Loucy (cell line): ENCODE data around the gene AIG1.

ENCODE experiments used
- H2AFZ ChIP-seq: fragments of 200-600 bp; sonication (generic); 2 replicates; pipeline ENCODE4 v1.6.0; 2016; ENCODE audit warnings: antibody characterized with exemption, mild to moderate bottlenecking, low read length, moderate library complexity
- H3F3A ChIP-seq: fragments of 200-600 bp; 2 replicates; pipeline ENCODE4 v1.6.0; 2016; ENCODE audit warnings: antibody characterized with exemption, low read depth, mild to moderate bottlenecking
- H3K27me3 ChIP-seq: fragments of 200-600 bp; sonication (generic); 2 replicates; pipeline ENCODE4 v1.6.1; 2014; ENCODE audit warnings: low read length, mild to moderate bottlenecking; ENCODE audit not compliant: insufficient read depth, poor library complexity, severe bottlenecking
- H3K36me3 ChIP-seq: fragments of 200-600 bp; sonication (generic); 2 replicates; pipeline ENCODE4 v1.6.1; 2016; ENCODE audit warnings: low read length; ENCODE audit not compliant: insufficient read depth
- H3K4me1 ChIP-seq: fragments of 200-600 bp; sonication (generic); 2 replicates; pipeline ENCODE4 v1.5.1; 2014; ENCODE audit warnings: low read length, mild to moderate bottlenecking; ENCODE audit not compliant: insufficient read depth, poor library complexity, severe bottlenecking
- H3K4me2 ChIP-seq: fragments of 200-600 bp; sonication (generic); 2 replicates; pipeline ENCODE4 v1.6.0; 2014; ENCODE audit warnings: antibody characterized with exemption, low read length, low read depth, mild to moderate bottlenecking; ENCODE audit not compliant: poor library complexity, severe bottlenecking
- H3K4me3 ChIP-seq: fragments of 200-600 bp; sonication (generic); 2 replicates; pipeline ENCODE4 v1.5.1; 2014; ENCODE audit warnings: low read length, mild to moderate bottlenecking, mixed read lengths; ENCODE audit not compliant: poor library complexity, severe bottlenecking
- H3K79me2 ChIP-seq: fragments of 200-600 bp; sonication (generic); 2 replicates; pipeline ENCODE4 v1.6.1; 2014; ENCODE audit warnings: low read length; ENCODE audit not compliant: insufficient read depth
- H3K9ac ChIP-seq: fragments of 200-600 bp; sonication (generic); 2 replicates; pipeline ENCODE4 v1.6.0; 2014; ENCODE audit warnings: mild to moderate bottlenecking, low read depth, low read length, moderate library complexity; ENCODE audit not compliant: poor library complexity, severe bottlenecking
- H3K9me2 ChIP-seq: fragments of 200-600 bp; sonication (generic); replicated peaks from 2 replicates; pipeline ENCODE4 v1.6.1; 2016; ENCODE audit warnings: low read depth, low read length, mixed read lengths
- H3K9me3 ChIP-seq: fragments of 200-600 bp; sonication (generic); 2 replicates; pipeline ENCODE4 v1.6.1; 2014; ENCODE audit warnings: mild to moderate bottlenecking, antibody characterized with exemption, low read length, low read depth; ENCODE audit not compliant: insufficient read depth
- H4K20me1 ChIP-seq: fragments of 200-600 bp; sonication (generic); 2 replicates; pipeline ENCODE4 v1.6.0; 2014; ENCODE audit warnings: antibody characterized with exemption, low read length, mild to moderate bottlenecking; ENCODE audit not compliant: insufficient read depth, poor library complexity, severe bottlenecking
- EZH2phosphoT487 ChIP-seq: fragments of 200-600 bp; IDR thresholded peaks from 2 replicates; pipeline ENCODE4 v1.6.1; 2018; ENCODE audit warnings: antibody characterized with exemption, mild to moderate bottlenecking, moderate library complexity, borderline replicate concordance
- TF ChIP-seq, protein P1 (sequence below): fragments of 200-600 bp; sonication (generic); conservative IDR thresholded peaks from 2 replicates; pipeline ENCODE4 v1.5.1; 2014; ENCODE audit warnings: mild to moderate bottlenecking, antibody characterized with exemption, low read length

AIG1 gene

GRCh38 chr6:143213859-143214376, 153.2 kb downstream of the AIG1 start:
- Histone ChIP-seq H3K9me3 (no peaks in the 10 kb centered on the region), H3K4me1 (peaks cover 6% of the 10 kb centered on the region), H3K9me2 (no peaks in the 10 kb centered on the region), H3F3A (no peaks in the 10 kb centered on the region), H3K27me3 (no peaks in the 10 kb centered on the region), H3K9ac (no peak overlapping the region), H3K36me3 (no peaks in the 10 kb centered on the region), H3K79me2 (no peaks in the 10 kb centered on the region), H4K20me1 (no peaks in the 10 kb centered on the region), H3K4me2 (no peak overlapping the region), H2AFZ (no peak overlapping the region), H3K4me3 (no peak overlapping the region)
- TF ChIP-seq, protein P1, sequence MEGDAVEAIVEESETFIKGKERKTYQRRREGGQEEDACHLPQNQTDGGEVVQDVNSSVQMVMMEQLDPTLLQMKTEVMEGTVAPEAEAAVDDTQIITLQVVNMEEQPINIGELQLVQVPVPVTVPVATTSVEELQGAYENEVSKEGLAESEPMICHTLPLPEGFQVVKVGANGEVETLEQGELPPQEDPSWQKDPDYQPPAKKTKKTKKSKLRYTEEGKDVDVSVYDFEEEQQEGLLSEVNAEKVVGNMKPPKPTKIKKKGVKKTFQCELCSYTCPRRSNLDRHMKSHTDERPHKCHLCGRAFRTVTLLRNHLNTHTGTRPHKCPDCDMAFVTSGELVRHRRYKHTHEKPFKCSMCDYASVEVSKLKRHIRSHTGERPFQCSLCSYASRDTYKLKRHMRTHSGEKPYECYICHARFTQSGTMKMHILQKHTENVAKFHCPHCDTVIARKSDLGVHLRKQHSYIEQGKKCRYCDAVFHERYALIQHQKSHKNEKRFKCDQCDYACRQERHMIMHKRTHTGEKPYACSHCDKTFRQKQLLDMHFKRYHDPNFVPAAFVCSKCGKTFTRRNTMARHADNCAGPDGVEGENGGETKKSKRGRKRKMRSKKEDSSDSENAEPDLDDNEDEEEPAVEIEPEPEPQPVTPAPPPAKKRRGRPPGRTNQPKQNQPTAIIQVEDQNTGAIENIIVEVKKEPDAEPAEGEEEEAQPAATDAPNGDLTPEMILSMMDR: no peak
- TF ChIP-seq EZH2phosphoT487: no peak

GRCh38 chr6:143215363-143215762, 154.7 kb downstream of the AIG1 start:
- Histone ChIP-seq H3K79me2 (no peaks in the 10 kb centered on the region), H3K27me3 (no peaks in the 10 kb centered on the region), H3K4me2 (peak overlapping the region; percentile 0), H3K4me3 (no peak overlapping the region), H2AFZ (no peak overlapping the region), H3K4me1 (peaks cover 14% of the 10 kb centered on the region), H4K20me1 (no peaks in the 10 kb centered on the region), H3K9me2 (no peaks in the 10 kb centered on the region), H3K9me3 (no peaks in the 10 kb centered on the region), H3F3A (no peaks in the 10 kb centered on the region), H3K36me3 (no peaks in the 10 kb centered on the region), H3K9ac (no peak overlapping the region)
- TF ChIP-seq, protein P1: no peak
- TF ChIP-seq EZH2phosphoT487: no peak

GRCh38 chr6:143215771-143216170, 155.1 kb downstream of the AIG1 start:
- no peaks in the 10 kb centered on the region for H3F3A ChIP-seq
- no peak for TF ChIP-seq EZH2phosphoT487
- TF ChIP-seq, protein P1: no peak
- no peaks in the 10 kb centered on the region for H4K20me1 ChIP-seq
- no peak overlapping the region for H2AFZ ChIP-seq
- H3K9ac ChIP-seq: no peak overlapping the region
- no peak overlapping the region for H3K4me2 ChIP-seq
- H3K4me1 ChIP-seq: peaks cover 15% of the 10 kb centered on the region
- no peaks in the 10 kb centered on the region for H3K27me3 ChIP-seq
- no peaks in the 10 kb centered on the region for H3K9me2 ChIP-seq
- no peaks in the 10 kb centered on the region for H3K36me3 ChIP-seq
- no peak overlapping the region for H3K4me3 ChIP-seq
- no peaks in the 10 kb centered on the region for H3K9me3 ChIP-seq
- H3K79me2 ChIP-seq: no peaks in the 10 kb centered on the region
